ENCODE data around the gene PILRA.
"Not testable (repeated sequence)": the region's sequence is repeated elsewhere in the genome, so short reads cannot be mapped to it uniquely, and the experiment has no call there.

The PILRA gene

GRCh38 chr7:100435401-100436304 lies 62.4 kb downstream of the PILRA start:
- peak; percentile 23 to 59 (median 42) for DNase-seq

DNA sequence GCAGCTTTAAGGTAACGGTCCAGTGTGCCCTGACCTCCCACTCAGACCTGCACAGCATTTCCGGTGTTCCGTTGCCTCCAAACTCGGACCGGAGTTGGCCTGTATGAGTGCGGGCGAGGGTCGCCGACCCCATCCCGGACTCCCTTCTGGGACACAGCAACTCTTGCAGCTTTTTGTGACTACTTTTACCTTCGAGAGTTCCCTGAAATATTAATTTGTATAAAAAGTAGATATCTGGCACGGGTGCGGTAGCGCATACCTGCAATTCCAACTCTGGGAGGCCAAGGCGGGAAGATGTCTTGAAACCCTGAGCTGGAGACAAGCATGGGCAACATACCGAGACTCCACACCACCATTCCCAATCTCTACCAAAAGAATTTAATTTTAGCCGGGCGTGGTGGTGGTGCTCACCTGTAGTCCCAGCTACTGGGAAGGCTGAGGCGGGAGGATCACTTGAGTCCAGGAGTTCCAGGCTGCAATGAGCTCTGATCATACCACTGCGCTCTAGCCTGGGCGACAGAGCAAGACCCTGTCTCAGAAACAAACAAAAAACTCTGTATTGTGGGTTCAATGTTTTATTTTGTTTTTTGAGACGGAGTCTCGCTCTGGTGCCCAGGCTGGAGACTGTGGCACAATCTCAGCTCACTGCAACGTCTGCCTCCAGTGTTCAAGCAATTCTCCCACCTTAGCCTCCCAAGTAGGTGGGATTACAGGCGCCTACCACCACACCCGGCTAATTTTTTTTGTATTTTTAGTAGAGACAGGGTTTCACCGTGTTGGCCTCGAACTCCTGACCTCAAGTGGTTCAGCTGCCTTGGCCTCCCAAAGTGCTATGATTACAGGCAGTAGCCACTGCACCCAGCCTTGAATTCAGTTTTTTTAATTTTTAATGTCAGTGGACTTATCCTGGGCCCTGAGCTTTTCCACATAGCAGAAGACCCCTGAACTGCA lies 64.1 kb downstream of the PILRA start:
- no peak for DNase-seq

DNA sequence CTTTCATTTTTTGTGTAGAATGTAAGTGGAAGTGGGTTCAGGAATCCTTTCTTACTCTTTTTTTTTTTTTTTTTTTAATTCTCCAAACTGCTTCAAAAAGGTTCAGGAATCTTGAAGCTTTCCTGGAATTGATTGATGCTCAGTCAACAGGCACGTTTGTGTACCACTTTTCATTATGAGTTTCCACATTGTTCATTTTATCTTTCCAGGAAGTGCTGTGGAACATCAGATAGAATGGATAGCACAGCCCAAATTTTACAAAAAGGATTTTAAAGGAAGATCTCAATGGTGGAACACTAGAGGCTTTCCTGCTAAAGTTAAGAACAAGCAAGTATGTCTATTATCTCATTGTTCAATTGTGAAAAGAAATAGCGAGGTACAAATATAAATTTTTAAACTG lies 64.9 kb downstream of the PILRA start:
- no peak for DNase-seq

DNA sequence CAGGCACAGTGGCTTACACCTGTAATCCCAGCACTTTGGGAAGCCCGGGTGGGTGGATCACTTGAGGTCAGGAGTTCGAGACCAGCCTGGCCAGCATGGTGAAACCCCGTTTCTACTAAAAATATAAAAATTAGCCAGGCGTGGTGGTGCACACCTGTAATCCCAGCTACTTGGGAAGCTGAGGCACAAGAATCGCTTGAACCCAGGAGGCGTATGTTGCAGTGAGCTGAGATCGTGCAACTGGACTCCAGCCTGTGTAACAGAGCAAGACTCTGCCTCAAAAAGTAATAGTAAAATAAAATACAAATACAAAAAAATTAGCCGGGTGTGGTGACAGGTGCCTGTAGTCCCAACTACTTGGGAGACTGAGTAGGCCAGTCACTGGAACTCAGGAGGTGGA lies 65.4 kb downstream of the PILRA start:
- not testable (repeated sequence) for DNase-seq

- not testable (repeated sequence) for DNase-seq
Observed at GRCh38 chr7:100439244-100439643, 66.0 kb downstream of the PILRA start.

GRCh38 chr7:100441641-100442535 lies 68.6 kb downstream of the PILRA start:
- DNase-seq: no peak

DNA sequence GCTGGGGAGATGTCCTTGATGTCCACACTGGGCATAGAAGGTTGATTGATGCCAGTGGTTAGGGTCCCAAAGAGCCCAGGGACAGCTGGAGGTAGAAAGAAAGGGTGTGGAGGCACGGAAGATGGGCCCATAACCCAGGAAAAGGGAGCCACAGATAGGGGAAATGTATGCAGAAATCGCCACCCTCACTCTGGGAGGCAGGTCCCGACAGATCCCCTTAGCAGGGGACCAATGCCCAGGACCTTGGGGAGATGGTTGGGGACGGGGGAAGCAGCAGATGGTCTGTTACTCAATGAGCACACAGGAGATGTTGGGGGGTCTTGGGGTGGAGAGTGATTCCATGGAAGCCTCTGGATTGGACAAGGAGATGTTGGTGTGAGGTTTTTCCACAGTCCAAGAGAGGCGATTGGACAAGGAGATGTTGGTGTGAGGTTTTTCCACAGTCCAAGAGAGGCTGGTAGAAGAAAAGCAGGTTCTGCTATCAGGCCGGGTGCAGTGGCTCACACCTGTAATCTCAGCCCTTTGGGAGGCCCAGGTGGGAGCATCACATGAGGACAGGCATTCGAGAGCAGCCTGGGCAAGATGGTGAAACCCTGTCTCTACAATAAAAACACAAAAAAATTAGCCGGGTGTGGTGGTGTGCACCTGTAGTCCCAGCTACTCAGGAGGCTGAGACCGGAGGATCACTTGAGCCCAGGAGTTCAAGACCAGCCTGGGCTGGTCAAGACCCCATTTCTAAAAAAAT lies 70.0 kb downstream of the PILRA start:
- DNase-seq: no peak

- peak; percentile 76 to 90 (median 79) for DNase-seq
Observed at GRCh38 chr7:100444311-100445278, 71.3 kb downstream of the PILRA start.

GRCh38 chr7:100446040-100446439 lies 72.8 kb downstream of the PILRA start:
- DNase-seq: no peak

GRCh38 chr7:100447363-100447762 lies 74.1 kb downstream of the PILRA start:
- DNase-seq: not testable (repeated sequence)

DNA sequence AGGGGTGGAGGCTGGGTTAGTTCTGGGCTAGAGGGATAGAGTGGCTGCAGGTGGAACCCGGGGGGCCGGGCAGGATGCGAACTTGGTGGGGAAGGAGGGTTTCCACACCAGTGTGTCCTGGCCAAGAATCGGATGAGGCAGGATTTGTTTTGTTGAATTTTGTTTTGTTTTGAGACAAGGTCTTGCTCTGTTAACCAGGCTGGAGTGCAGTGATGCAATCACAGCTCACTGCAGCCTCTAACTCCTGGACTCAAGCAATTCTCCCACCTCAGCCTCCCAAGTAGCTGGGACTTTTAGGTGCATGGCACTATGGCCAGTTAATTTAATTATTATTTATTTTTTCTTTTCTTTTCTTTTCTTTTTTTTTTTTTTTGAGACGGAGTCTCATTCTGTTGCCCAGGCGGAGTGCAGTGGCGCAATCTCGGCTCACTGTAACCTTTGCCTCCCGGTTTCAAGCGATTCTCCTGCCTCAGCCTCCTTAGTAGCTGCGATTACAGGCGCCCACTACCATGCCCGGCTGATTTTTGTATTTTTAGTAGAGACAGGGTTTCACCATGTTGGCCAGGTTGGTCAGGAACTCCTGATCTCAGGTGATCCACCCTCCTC lies 76.0 kb downstream of the PILRA start:
- DNase-seq: no peak

Measured in suppressor macrophage (primary cell).